Spleen (tissue), 11 donors: ENCODE measurements around the gene NCAN. TPM values are rescaled to one million over a fixed set of nuclear protein-coding genes. Genes with fewer than 3 reads are reported as not detected.

Experiments
- DNase-seq: peaks from one replicate; pipeline ENCODE4 v3.0.0-alpha.2; 2020
- H3K27ac ChIP-seq, 8 donors: fragments of 200-600 bp; sonication (generic) in 7 of 8; 1 replicate in 4 of 8; 2 replicates in 4 of 8; pipeline versions ENCODE4 v1.5.0 to v1.8.0; 2016 to 2021; ENCODE audit warnings: inconsistent platforms in 4 of 8, mild to moderate bottlenecking in 4 of 8, moderate library complexity in 1 of 8
- H3K27me3 ChIP-seq, 7 donors: fragments of 200-600 bp; sonication (generic) in 6 of 7; replicated peaks in 1 of 7; 1 replicate in 4 of 7; 2 replicates in 3 of 7; pipeline versions ENCODE4 v1.5.0 to v1.8.0; 2016 to 2021; ENCODE audit warnings: inconsistent platforms in 3 of 7, mild to moderate bottlenecking in 1 of 7
- H3K36me3 ChIP-seq, 6 donors: fragments of 200-600 bp; sonication (generic) in 5 of 6; 1 replicate in 4 of 6; 2 replicates in 2 of 6; pipeline versions ENCODE4 v1.5.0 to v1.8.0; 2016 to 2021; ENCODE audit warnings: inconsistent platforms in 2 of 6
- H3K4me1 ChIP-seq, 6 donors: fragments of 200-600 bp; sonication (generic) in 5 of 6; 1 replicate in 3 of 6; 2 replicates in 3 of 6; pipeline versions ENCODE4 v1.5.0 to v1.8.0; 2016 to 2021; ENCODE audit warnings: inconsistent platforms in 3 of 6
- H3K4me3 ChIP-seq, 8 donors: fragments of 200-600 bp; sonication (generic) in 7 of 8; 1 replicate in 4 of 8; 2 replicates in 4 of 8; pipeline versions ENCODE4 v1.5.0 to v1.8.0; 2016 to 2021; ENCODE audit warnings: inconsistent platforms in 4 of 8, mild to moderate bottlenecking in 4 of 8, moderate library complexity in 2 of 8
- H3K9me3 ChIP-seq, 8 donors: fragments of 200-600 bp; sonication (generic) in 7 of 8; 1 replicate in 4 of 8; 2 replicates in 4 of 8; pipeline versions ENCODE4 v1.5.0 to v1.8.0; 2016 to 2021; ENCODE audit warnings: inconsistent platforms in 4 of 8
- POLR2A ChIP-seq, 3 donors: fragments of 450-650 bp; IDR thresholded peaks; one replicate each; pipeline ENCODE4 v1.5.1; 2017; ENCODE audit warnings: antibody characterized with exemption in 3 of 3, mild to moderate bottlenecking in 1 of 3
- POLR2AphosphoS5 ChIP-seq, 3 donors: sonication (generic); formaldehyde crosslinking; IDR thresholded peaks; one replicate each; pipeline ENCODE4 v1.5.1; 2017; ENCODE audit warnings: antibody characterized with exemption in 3 of 3
- WGBS, 5 donors: extraction: QIAGEN DNeasy Blood & Tissue Kit in 3 of 5; methylation state at CpG; one replicate each; pipeline versions ENCODE4 v1.1.5 to v1.1.7; 2013 to 2018; 5-methylcytosine and 5-hydroxymethylcytosine counted together
- intact Hi-C: fragments of 100-400 bp; cut with DNase I; formaldehyde crosslinking; loops from one replicate; pipeline ENCODE4 v1.15.0; 2023; ENCODE audit warnings: low total_unique reads
- polyA plus RNA-seq, 3 donors: library from polyadenylated mRNA; stranded (reverse); fragments of 200-250 nt; gene quantifications; one replicate each; pipeline ENCODE4 v1.2.1, GENCODE V29; 2013
- total RNA-seq, 7 donors: library from RNA; depleted of rRNA in 3 of 7; stranded (reverse); fragments of >200 nt in 3 of 7; fragmentation: NEBNext Ultra II Directional in 4 of 7; extraction: Animal tissue kit (Norgen Biotek cat#: 25700) in 4 of 7; gene quantifications; one replicate each; pipeline versions ENCODE4 v1.1.0 to v1.2.1, GENCODE V29; 2016 to 2021
- TF ChIP-seq, protein P1 (sequence below), 11 experiments: fragments of 200-600 bp in 7 of 11; fragments of 450-650 bp in 4 of 11; sonication (generic) in 4 of 11; IDR thresholded peaks in 8 of 11; conservative IDR thresholded peaks in 3 of 11; 1 replicate in 7 of 11; 2 replicates in 4 of 11; pipeline versions ENCODE4 v1.4.0 to v1.8.0; 2016 to 2021; ENCODE audit warnings: antibody characterized with exemption in 11 of 11, inconsistent platforms in 4 of 11, mild to moderate bottlenecking in 1 of 11
- donor health status: healthy with polysubstance abuse.
- donor health status: DM: no; HTN: no; CAD: no; lungs with moderate emphysema.
- donor health status: DM: no; HTN: no; CAD: no.
- donor health status: Bipolar disorder and iron deficiency.
- donor health status: healthy.
- donor health status: DM: no; HTN: no; CAD: no.
- donor health status: DM: yes; HTN: yes; CAD: no.

The NCAN gene
- total and polyA plus RNA-seq, 10 donors, result 0.17 TPM; not detected in 9

DNA sequence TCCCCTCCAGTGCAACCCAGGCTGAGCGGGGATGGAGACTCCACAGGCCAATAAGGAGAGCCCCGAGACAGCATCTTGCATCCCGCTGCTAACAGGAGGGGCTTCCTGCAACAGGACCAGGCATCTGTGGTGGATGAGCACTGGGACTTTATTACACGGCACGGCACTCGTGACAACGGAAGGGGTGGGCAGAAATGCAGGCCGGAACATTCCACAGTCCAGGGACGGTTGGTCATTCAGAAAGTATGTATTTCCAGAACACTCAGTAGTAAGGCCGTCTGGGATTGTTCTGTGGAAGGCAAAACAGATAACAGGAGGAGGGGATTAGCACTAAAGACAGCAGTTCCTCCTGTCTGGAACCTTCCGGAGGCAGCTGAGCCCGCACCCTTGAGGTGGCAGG is 64.6 kb downstream of the NCAN start:
- DNase-seq, result no peak
- H3K36me3 ChIP-seq, result peaks cover 18 to 69% (median 66%) of the 10 kb centered on the region in 6 donors
- TF ChIP-seq, protein P1, sequence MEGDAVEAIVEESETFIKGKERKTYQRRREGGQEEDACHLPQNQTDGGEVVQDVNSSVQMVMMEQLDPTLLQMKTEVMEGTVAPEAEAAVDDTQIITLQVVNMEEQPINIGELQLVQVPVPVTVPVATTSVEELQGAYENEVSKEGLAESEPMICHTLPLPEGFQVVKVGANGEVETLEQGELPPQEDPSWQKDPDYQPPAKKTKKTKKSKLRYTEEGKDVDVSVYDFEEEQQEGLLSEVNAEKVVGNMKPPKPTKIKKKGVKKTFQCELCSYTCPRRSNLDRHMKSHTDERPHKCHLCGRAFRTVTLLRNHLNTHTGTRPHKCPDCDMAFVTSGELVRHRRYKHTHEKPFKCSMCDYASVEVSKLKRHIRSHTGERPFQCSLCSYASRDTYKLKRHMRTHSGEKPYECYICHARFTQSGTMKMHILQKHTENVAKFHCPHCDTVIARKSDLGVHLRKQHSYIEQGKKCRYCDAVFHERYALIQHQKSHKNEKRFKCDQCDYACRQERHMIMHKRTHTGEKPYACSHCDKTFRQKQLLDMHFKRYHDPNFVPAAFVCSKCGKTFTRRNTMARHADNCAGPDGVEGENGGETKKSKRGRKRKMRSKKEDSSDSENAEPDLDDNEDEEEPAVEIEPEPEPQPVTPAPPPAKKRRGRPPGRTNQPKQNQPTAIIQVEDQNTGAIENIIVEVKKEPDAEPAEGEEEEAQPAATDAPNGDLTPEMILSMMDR (IDR thresholded peaks at IDR 0.05 in 8 of 11, conservative IDR thresholded peaks at IDR 0.05 in 3 of 11), result no peak
- TF ChIP-seq POLR2A (IDR thresholded peaks at IDR 0.05), result no peak
- TF ChIP-seq POLR2AphosphoS5 (IDR thresholded peaks at IDR 0.05), result no peak
- intact Hi-C loops, result no loop called here
- H3K27me3 ChIP-seq, result peaks cover 0 to 23% (median 6%) of the 10 kb centered on the region in 7 donors
- no peaks in the 10 kb centered on the region for H3K9me3 ChIP-seq
- WGBS, 5 donors, result 89 to 97% (median 90%) methylated on average over 12 of the region's 12 CpGs
- H3K27ac ChIP-seq, result no peak overlapping the region
- H3K4me1 ChIP-seq, result peaks cover 0 to 12% (median 8%) of the 10 kb centered on the region in 6 donors
- H3K4me3 ChIP-seq, result no peak overlapping the region

DNA sequence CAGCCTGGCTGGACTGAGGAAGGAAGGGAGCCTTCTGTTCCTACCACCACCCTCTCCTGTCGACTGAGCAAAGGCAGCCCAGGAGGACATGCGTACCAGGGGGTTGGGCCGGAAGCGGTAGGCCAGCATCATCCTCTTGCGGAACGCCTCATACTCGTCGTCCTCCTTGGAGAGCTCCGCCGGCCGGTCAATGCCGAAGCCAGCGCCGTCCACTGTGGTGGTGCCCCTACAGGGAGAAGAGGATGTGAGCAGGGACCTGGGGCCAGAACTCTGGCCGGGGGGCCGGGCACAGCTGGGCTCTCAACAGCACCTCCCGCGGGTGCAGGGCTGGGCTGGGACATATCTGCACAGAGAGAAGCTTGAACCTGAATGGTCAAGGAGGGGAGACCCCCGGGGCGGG is 65.1 kb downstream of the NCAN start:
- no peak overlapping the region for H3K4me3 ChIP-seq
- intact Hi-C loops, result no loop called here
- TF ChIP-seq POLR2A (IDR thresholded peaks at IDR 0.05) (no peak), POLR2AphosphoS5 (IDR thresholded peaks at IDR 0.05) (peak in 1 of 3 donors; percentile 10)
- TF ChIP-seq, protein P1 (IDR thresholded peaks at IDR 0.05 in 8 of 11, conservative IDR thresholded peaks at IDR 0.05 in 3 of 11), result no peak
- 89 to 97% (median 95%) methylated on average over 8 to 20 of the region's 20 CpGs for WGBS, 5 donors
- peaks cover 0 to 23% (median 6%) of the 10 kb centered on the region in 7 donors for H3K27me3 ChIP-seq
- no peak for DNase-seq
- no peak overlapping the region for H3K27ac ChIP-seq
- peaks cover 18 to 74% (median 71%) of the 10 kb centered on the region in 6 donors for H3K36me3 ChIP-seq
- no peaks in the 10 kb centered on the region for H3K9me3 ChIP-seq
- H3K4me1 ChIP-seq, result peaks cover 0 to 12% (median 8%) of the 10 kb centered on the region in 6 donors

DNA sequence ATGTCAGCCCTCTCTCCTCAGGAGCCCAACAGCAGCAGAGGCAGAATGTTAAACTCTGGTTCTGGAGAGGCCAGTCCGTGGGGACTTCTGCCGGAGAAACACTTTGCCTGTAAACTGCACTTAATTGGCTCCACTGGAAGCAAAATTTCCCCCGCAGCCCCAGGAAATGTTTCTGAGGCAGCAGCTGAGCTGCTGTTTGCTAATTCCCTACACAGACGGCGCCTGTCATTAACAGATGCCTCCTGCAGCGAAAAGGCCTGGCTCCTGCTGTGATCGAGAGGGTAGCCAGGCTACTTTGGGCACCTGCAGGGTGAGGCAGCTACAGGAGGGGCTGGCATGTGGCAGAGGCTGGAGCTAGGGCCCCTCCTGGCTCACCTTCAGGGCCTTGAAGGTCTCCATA is 66.6 kb downstream of the NCAN start:
- no peak for DNase-seq
- H3K36me3 ChIP-seq, result peaks cover 18 to 88% (median 81%) of the 10 kb centered on the region in 6 donors
- H3K27me3 ChIP-seq, result peaks cover 0 to 13% (median 3%) of the 10 kb centered on the region in 7 donors
- intact Hi-C loops, result no loop called here
- H3K4me3 ChIP-seq, result no peak overlapping the region
- peaks cover 0 to 6% (median 3%) of the 10 kb centered on the region in 6 donors for H3K4me1 ChIP-seq
- H3K27ac ChIP-seq, result no peak overlapping the region
- H3K9me3 ChIP-seq, result no peaks in the 10 kb centered on the region
- 96 to 99% (median 97%) methylated on average over 6 to 7 of the region's 7 CpGs for WGBS, 5 donors
- TF ChIP-seq POLR2A (IDR thresholded peaks at IDR 0.05), result no peak
- no peak for TF ChIP-seq POLR2AphosphoS5 (IDR thresholded peaks at IDR 0.05)
- TF ChIP-seq, protein P1 (IDR thresholded peaks at IDR 0.05 in 8 of 11, conservative IDR thresholded peaks at IDR 0.05 in 3 of 11), result no peak

DNA sequence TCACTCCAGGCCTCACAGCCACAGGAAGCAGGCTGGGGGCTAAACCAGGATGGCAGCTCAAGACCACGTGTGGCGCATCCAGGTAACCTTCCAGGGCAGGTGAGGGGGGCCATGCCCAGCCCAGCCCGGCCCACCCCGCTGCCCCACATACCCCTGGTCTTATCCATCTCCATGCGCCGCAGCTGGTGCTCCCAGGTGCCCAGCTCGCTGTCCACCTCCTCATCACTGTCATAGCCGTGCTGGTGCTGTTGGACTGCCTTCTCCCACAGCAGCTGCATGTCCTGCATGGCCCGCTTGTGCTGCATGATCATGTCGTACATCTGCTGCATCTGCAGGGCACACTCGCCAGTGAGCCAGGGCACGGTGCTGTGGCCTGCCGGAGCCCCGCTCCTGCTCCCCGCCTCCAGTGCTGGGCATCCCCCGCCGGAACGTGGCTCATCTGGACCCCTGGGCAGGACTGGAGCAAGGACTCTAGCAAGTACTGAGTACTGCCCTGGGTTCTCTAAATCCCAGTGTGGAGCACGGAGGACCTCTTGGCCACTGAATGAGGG is 67.4 kb downstream of the NCAN start:
- TF ChIP-seq, protein P1 (IDR thresholded peaks at IDR 0.05 in 8 of 11, conservative IDR thresholded peaks at IDR 0.05 in 3 of 11), result no peak
- TF ChIP-seq POLR2A (IDR thresholded peaks at IDR 0.05), result no peak
- no peak for TF ChIP-seq POLR2AphosphoS5 (IDR thresholded peaks at IDR 0.05)
- Histone ChIP-seq H3K27ac (no peak overlapping the region), H3K4me1 (no peaks in the 10 kb centered on the region), H3K9me3 (no peaks in the 10 kb centered on the region), H3K27me3 (peaks cover 0 to 5% (median 0%) of the 10 kb centered on the region in 7 donors), H3K4me3 (no peak overlapping the region), H3K36me3 (peaks cover 18 to 97% (median 89%) of the 10 kb centered on the region in 6 donors)
- WGBS, 5 donors, result 94 to 98% (median 96%) methylated on average over 9 to 19 of the region's 19 CpGs
- intact Hi-C loops, result no loop called here
- no peak for DNase-seq
